ENCODE measurements around the gene KCNK15.
A peak's percentile ranks its signal among the peaks of the same experiment; 100 is the strongest.

The KCNK15 gene

GRCh38 chr20:44738813-44739477, 6.7 kb upstream of the KCNK15 start:
- Histone ChIP-seq H3K4me3 (ENCODE audit: low read depth, low read length, poor library complexity, severe bottlenecking) (peak overlapping the region; percentile 55), H3K27me3 (ENCODE audit: insufficient read depth, low read length) (no peaks in the 10 kb centered on the region)

GRCh38 chr20:44739942-44740341, 5.7 kb upstream of the KCNK15 start:
- no peaks in the 10 kb centered on the region for H3F3A ChIP-seq (ENCODE audit: insufficient read depth, low read length)
- H3K27me3 ChIP-seq (ENCODE audit: insufficient read depth, low read length), result no peaks in the 10 kb centered on the region
- H3K79me2 ChIP-seq (ENCODE audit: insufficient read depth, low read length), result no peaks in the 10 kb centered on the region
- H2AFZ ChIP-seq (ENCODE audit: low read length), result no peak overlapping the region
- H3K4me3 ChIP-seq (ENCODE audit: low read depth, low read length, poor library complexity, severe bottlenecking), result no peak overlapping the region
- TF ChIP-seq CTCF (IDR thresholded peaks at IDR 0.05; ENCODE audit: low read length) (no peak), EZH2 (IDR thresholded peaks at IDR 0.05; ENCODE audit: borderline replicate concordance, low read length) (no peak)
- no peak overlapping the region for H3K4me2 ChIP-seq (ENCODE audit: low read length)
- H3K9ac ChIP-seq (ENCODE audit: low read length), result no peak overlapping the region
- H3K9me2 ChIP-seq (ENCODE audit: low read depth, low read length), result no peaks in the 10 kb centered on the region
- peaks cover 14% of the 10 kb centered on the region; the same call in 1 of the 2 replicates for H3K36me3 ChIP-seq (ENCODE audit: insufficient read depth, low read length)
- no peaks in the 10 kb centered on the region for H3K9me3 ChIP-seq (ENCODE audit: low read length)
- H3K4me1 ChIP-seq (ENCODE audit: insufficient read depth, low read length, severe bottlenecking), result peaks cover 15% of the 10 kb centered on the region
- no peak overlapping the region for H3K27ac ChIP-seq (ENCODE audit: low read depth, low read length, poor library complexity, severe bottlenecking)
- no peaks in the 10 kb centered on the region for H4K20me1 ChIP-seq (ENCODE audit: insufficient read depth, low read length)

More at GRCh38 chr20:44738813-44739477, 6.7 kb upstream of the KCNK15 start:
- Histone ChIP-seq H3K27ac (ENCODE audit: low read depth, low read length, poor library complexity, severe bottlenecking) (no peak overlapping the region), H3K4me1 (ENCODE audit: insufficient read depth, low read length, severe bottlenecking) (peaks cover 15% of the 10 kb centered on the region), H3K36me3 (ENCODE audit: insufficient read depth, low read length) (peaks cover 14% of the 10 kb centered on the region; the same call in 1 of the 2 replicates), H3K79me2 (ENCODE audit: insufficient read depth, low read length) (no peaks in the 10 kb centered on the region), H2AFZ (ENCODE audit: low read length) (no peak overlapping the region), H3F3A (ENCODE audit: insufficient read depth, low read length) (no peaks in the 10 kb centered on the region), H4K20me1 (ENCODE audit: insufficient read depth, low read length) (no peaks in the 10 kb centered on the region), H3K9me2 (ENCODE audit: low read depth, low read length) (no peaks in the 10 kb centered on the region), H3K4me2 (ENCODE audit: low read length) (peak overlapping the region; percentile 59), H3K9ac (ENCODE audit: low read length) (no peak overlapping the region; the same call in 1 of the 2 replicates), H3K9me3 (ENCODE audit: low read length) (no peaks in the 10 kb centered on the region)
- TF ChIP-seq EZH2 (IDR thresholded peaks at IDR 0.05; ENCODE audit: borderline replicate concordance, low read length) (no peak), CTCF (IDR thresholded peaks at IDR 0.05; ENCODE audit: low read length) (no peak)

- no peaks in the 10 kb centered on the region for H3K9me3 ChIP-seq (ENCODE audit: low read length)
- no peaks in the 10 kb centered on the region for H4K20me1 ChIP-seq (ENCODE audit: insufficient read depth, low read length)
- H3K4me3 ChIP-seq (ENCODE audit: low read depth, low read length, poor library complexity, severe bottlenecking), result no peak overlapping the region
- no peaks in the 10 kb centered on the region for H3K27me3 ChIP-seq (ENCODE audit: insufficient read depth, low read length)
- no peak overlapping the region for H2AFZ ChIP-seq (ENCODE audit: low read length)
- no peak overlapping the region for H3K9ac ChIP-seq (ENCODE audit: low read length)
- H3K4me1 ChIP-seq (ENCODE audit: insufficient read depth, low read length, severe bottlenecking), result peaks cover 27% of the 10 kb centered on the region
- TF ChIP-seq CTCF (IDR thresholded peaks at IDR 0.05; ENCODE audit: low read length) (no peak), EZH2 (IDR thresholded peaks at IDR 0.05; ENCODE audit: borderline replicate concordance, low read length) (no peak)
- no peak overlapping the region for H3K4me2 ChIP-seq (ENCODE audit: low read length)
- H3K79me2 ChIP-seq (ENCODE audit: insufficient read depth, low read length), result no peaks in the 10 kb centered on the region
- H3K36me3 ChIP-seq (ENCODE audit: insufficient read depth, low read length), result 0 out of 2 replicates have a peak, but pooled peaks cover 4% of the 10 kb centered on the region
- H3K9me2 ChIP-seq (ENCODE audit: low read depth, low read length), result no peaks in the 10 kb centered on the region
- no peak overlapping the region for H3K27ac ChIP-seq (ENCODE audit: low read depth, low read length, poor library complexity, severe bottlenecking)
- H3F3A ChIP-seq (ENCODE audit: insufficient read depth, low read length), result no peaks in the 10 kb centered on the region
Observed at GRCh38 chr20:44742304-44743079, 3.2 kb upstream of the KCNK15 start.

Data from OCI-LY1 (cell line).